Caco-2 (cell line): ENCODE data around the gene TMEM239. TPM values are rescaled to one million over a fixed set of nuclear protein-coding genes. Genes with fewer than 3 reads are reported as not detected.

Source experiments
- BruUV-seq: library from RNA; stranded (reverse); fragments of 400-500 nt; replicated peaks from 2 replicates; lab custom pipeline; 2021; lab: Mats Ljungman, UMichigan
- CTCF ChIA-PET: fragments of 300-600 bp; sonication (Branson Sonifier 250); formaldehyde crosslinking; loops from one replicate; lab custom pipeline; 2022; ENCODE audit warnings: antibody characterized with exemption; lab: Charles Lee
- POLR2A ChIA-PET: fragments of 300-600 bp; sonication (Branson Sonifier 250); formaldehyde crosslinking; loops from one replicate; lab custom pipeline; 2022; ENCODE audit warnings: antibody characterized with exemption; lab: Charles Lee
- DNase-seq, 2 experiments: peaks; one replicate each; pipeline versions ENCODE4 v3.0.0 to v3.0.0-alpha.2; 2020 to 2022
- H3K27me3 ChIP-seq: replicated peaks from 2 replicates; pipeline ENCODE4 v1.6.0; 2011; ENCODE audit warnings: low read length; ENCODE audit not compliant: control insufficient read depth, insufficient read depth
- H3K36me3 ChIP-seq: 2 replicates; pipeline ENCODE4 v1.5.1; 2011; ENCODE audit warnings: low read length; ENCODE audit not compliant: control insufficient read depth, insufficient read depth
- H3K4me1 ChIP-seq: fragments of 250-450 bp; sonication (Bioruptor Pico); 2 replicates; pipeline ENCODE4 v1.5.1; 2020; ENCODE audit warnings: mild to moderate bottlenecking
- H3K4me3 ChIP-seq: 2 replicates; pipeline ENCODE4 v1.5.1; 2011; ENCODE audit warnings: low read depth, mild to moderate bottlenecking, control low read depth, low read length
- H3K9me3 ChIP-seq: fragments of 250-450 bp; sonication (Bioruptor Pico); 2 replicates; pipeline ENCODE4 v1.5.1; 2020; ENCODE audit warnings: mild to moderate bottlenecking, moderate library complexity
- H3K27ac Mint-ChIP-seq: one replicate; pipeline ENCODE4 v1.8.0; 2022; ENCODE audit warnings: mixed read lengths; ENCODE audit not compliant: unreplicated experiment
- H3K27me3 Mint-ChIP-seq: one replicate; pipeline ENCODE4 v1.8.0; 2022; ENCODE audit warnings: mixed read lengths; ENCODE audit not compliant: insufficient read depth, unreplicated experiment
- H3K36me3 Mint-ChIP-seq: one replicate; pipeline ENCODE4 v1.8.0; 2022; ENCODE audit warnings: mild to moderate bottlenecking, mixed read lengths; ENCODE audit not compliant: insufficient read depth, unreplicated experiment
- H3K4me1 Mint-ChIP-seq: one replicate; pipeline ENCODE4 v1.8.0; 2022; ENCODE audit warnings: low read depth, mixed read lengths; ENCODE audit not compliant: unreplicated experiment
- H3K4me3 Mint-ChIP-seq: one replicate; pipeline ENCODE4 v1.8.0; 2022; ENCODE audit warnings: mild to moderate bottlenecking, moderate library complexity, mixed read lengths; ENCODE audit not compliant: unreplicated experiment
- H3K9me3 Mint-ChIP-seq: one replicate; pipeline ENCODE4 v1.8.0; 2022; ENCODE audit warnings: mixed read lengths; ENCODE audit not compliant: unreplicated experiment
- CTCF ChIP-seq, 2 experiments: fragments of 200-600 bp in 1 of 2; IDR thresholded peaks; 1 replicate in 1 of 2; 2 replicates in 1 of 2; pipeline versions ENCODE4 v1.5.1 to v1.8.0; 2011 to 2022; ENCODE audit warnings: antibody characterized with exemption in 1 of 2, control low read depth in 1 of 2, inconsistent platforms in 1 of 2, low read depth in 1 of 2, low read length in 1 of 2, mild to moderate bottlenecking in 1 of 2, moderate library complexity in 1 of 2; ENCODE audit not compliant: insufficient read depth in 1 of 2, severe bottlenecking in 1 of 2, unreplicated experiment in 1 of 2
- intact Hi-C: fragments of 100-400 bp; cut with micrococcal nuclease; formaldehyde crosslinking; loops from one replicate; pipeline ENCODE4 v1.10.0; 2022; ENCODE audit not compliant: unreplicated experiment
- total RNA-seq: library from RNA; stranded (reverse); gene quantifications from 2 replicates; pipeline ENCODE4 v1.2.3, GENCODE V29; 2022

The TMEM239 gene
- total RNA-seq, 1 experiment from 2014 or later, result not detected

- peaks cover 2% of the 10 kb centered on the region for H3K36me3 ChIP-seq
Observed at GRCh38 chr20:2833761-2834160, 17.6 kb downstream of the TMEM239 start.

GRCh38 chr20:2834401-2835110, 18.4 kb downstream of the TMEM239 start:
- no peaks in the 10 kb centered on the region for H3K27me3 ChIP-seq

More at GRCh38 chr20:2833761-2834160, 17.6 kb downstream of the TMEM239 start:
- no peaks in the 10 kb centered on the region for H3K9me3 ChIP-seq
- POLR2A ChIA-PET, result interaction anchor here (0.5 to 0.6 kb wide), 2 partner anchors 39 to 300 kb away, joined by 3 read pairs; no protein-coding TSS in a partner anchor
- no peaks in the 10 kb centered on the region for H3K4me1 Mint-ChIP-seq
- H3K27me3 Mint-ChIP-seq, result peaks cover under 1% of the 10 kb centered on the region
- no peaks in the 10 kb centered on the region for H3K9me3 Mint-ChIP-seq
- TF ChIP-seq CTCF (IDR thresholded peaks at IDR 0.05; ENCODE audit: insufficient read depth in 1 of 2, low read depth in 1 of 2, low read length in 1 of 2, severe bottlenecking in 1 of 2, unreplicated experiment in 1 of 2), result no peak
- H3K4me3 ChIP-seq, result no peak overlapping the region
- no peaks in the 10 kb centered on the region for H3K27me3 ChIP-seq
- no TSS peak for BruUV-seq
- intact Hi-C loops, result no loop called here
- no peak for DNase-seq
- CTCF ChIA-PET, result no interaction called here
- H3K4me1 ChIP-seq, result no peaks in the 10 kb centered on the region
- H3K4me3 Mint-ChIP-seq, result no peak overlapping the region
- peaks cover 9% of the 10 kb centered on the region for H3K36me3 Mint-ChIP-seq
- H3K27ac Mint-ChIP-seq, result no peak overlapping the region

GRCh38 chr20:2835331-2835796, 19.2 kb downstream of the TMEM239 start:
- ChIA-PET POLR2A (no interaction called here), CTCF (no interaction called here)
- Histone ChIP-seq H3K36me3 (peaks cover 4% of the 10 kb centered on the region), H3K27me3 (no peaks in the 10 kb centered on the region), H3K4me1 (peaks cover 8% of the 10 kb centered on the region; the same call in 1 of the 2 replicates), H3K9me3 (no peaks in the 10 kb centered on the region), H3K4me3 (no peak overlapping the region)
- no TSS peak for BruUV-seq
- H3K4me1 Mint-ChIP-seq, result peaks cover 7% of the 10 kb centered on the region
- no peaks in the 10 kb centered on the region for H3K27me3 Mint-ChIP-seq
- H3K4me3 Mint-ChIP-seq, result no peak overlapping the region
- H3K36me3 Mint-ChIP-seq, result peaks cover 21% of the 10 kb centered on the region
- no peaks in the 10 kb centered on the region for H3K9me3 Mint-ChIP-seq
- intact Hi-C loops, result no loop called here
- DNase-seq, result no peak
- TF ChIP-seq CTCF (IDR thresholded peaks at IDR 0.05; ENCODE audit: insufficient read depth in 1 of 2, low read depth in 1 of 2, low read length in 1 of 2, severe bottlenecking in 1 of 2, unreplicated experiment in 1 of 2), result no peak
- H3K27ac Mint-ChIP-seq, result no peak overlapping the region

More at GRCh38 chr20:2834401-2835110, 18.4 kb downstream of the TMEM239 start:
- Mint-ChIP-seq H3K36me3 (peaks cover 13% of the 10 kb centered on the region), H3K27me3 (no peaks in the 10 kb centered on the region), H3K27ac (no peak overlapping the region), H3K4me3 (no peak overlapping the region), H3K9me3 (no peaks in the 10 kb centered on the region), H3K4me1 (peaks cover 5% of the 10 kb centered on the region)
- ChIA-PET POLR2A (interaction anchor here (0.5 to 0.6 kb wide), 3 partner anchors 38 to 299 kb away, joined by 3 to 4 read pairs (median 3); no protein-coding TSS in a partner anchor), CTCF (no interaction called here)
- peaks cover 4% of the 10 kb centered on the region for H3K36me3 ChIP-seq
- H3K4me1 ChIP-seq, result peaks cover 4% of the 10 kb centered on the region; the same call in 1 of the 2 replicates
- no peak for DNase-seq
- no peak overlapping the region for H3K4me3 ChIP-seq
- BruUV-seq, result no TSS peak
- intact Hi-C loops, result no loop called here
- TF ChIP-seq CTCF (IDR thresholded peaks at IDR 0.05; ENCODE audit: insufficient read depth in 1 of 2, low read depth in 1 of 2, low read length in 1 of 2, severe bottlenecking in 1 of 2, unreplicated experiment in 1 of 2), result no peak
- H3K9me3 ChIP-seq, result no peaks in the 10 kb centered on the region
